Measurements from ENCODE around the gene THBD. TPM values are rescaled to one million over a fixed set of nuclear protein-coding genes. Genes with fewer than 3 reads are reported as not detected.

Gene THBD
- total RNA-seq, 1 donor from 2014 or later = 3.2 TPM

DNA sequence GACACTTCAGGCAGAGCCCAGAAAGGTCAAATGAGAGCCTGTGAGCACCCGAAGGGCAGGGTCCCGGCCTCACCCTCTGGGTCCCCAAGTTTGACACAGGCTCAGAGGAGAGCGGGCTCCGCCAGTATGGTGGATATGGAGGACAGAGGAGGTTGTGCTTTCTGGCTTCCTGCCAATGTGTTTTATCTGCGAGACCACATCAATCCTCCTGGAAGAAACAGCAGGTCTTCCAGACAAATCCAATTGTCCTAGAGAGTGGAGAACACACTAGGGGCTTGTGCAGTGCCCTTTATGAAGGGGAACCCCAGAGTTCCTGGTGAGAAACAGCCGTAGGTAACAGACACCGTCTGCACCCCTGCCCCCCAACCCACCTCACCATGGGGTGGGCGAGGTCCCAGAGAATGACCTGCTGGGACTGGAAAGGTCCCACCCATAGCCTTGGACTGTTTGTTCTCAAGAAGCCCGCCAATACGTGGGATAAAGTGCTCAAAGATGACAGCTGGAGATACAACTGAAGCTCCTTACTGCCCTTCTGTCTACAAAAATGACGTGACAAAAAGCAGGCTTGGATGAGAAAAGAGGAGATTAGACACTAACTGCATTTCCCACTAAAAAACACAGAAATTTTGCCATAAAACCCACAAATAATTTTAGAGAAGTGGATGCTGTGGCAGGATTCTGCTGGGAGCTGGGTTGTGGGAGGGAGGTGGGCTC lies 38.3 kb downstream of the THBD start:
- DNase-seq (ENCODE audit: low read depth in 2 of 2) = no peak

- DNase-seq (ENCODE audit: low read depth in 2 of 2) = no peak
These were observed 39.4 kb downstream of the THBD start for GRCh38 chr20:23010096-23010495.

- DNase-seq (ENCODE audit: low read depth in 2 of 2) = peak in 1 of 2 donors; percentile 46
These were observed 39.8 kb downstream of the THBD start for GRCh38 chr20:23009636-23010035.

- no peak for DNase-seq (ENCODE audit: low read depth in 2 of 2)
These were observed 40.8 kb downstream of the THBD start for GRCh38 chr20:23008667-23009066.

DNA sequence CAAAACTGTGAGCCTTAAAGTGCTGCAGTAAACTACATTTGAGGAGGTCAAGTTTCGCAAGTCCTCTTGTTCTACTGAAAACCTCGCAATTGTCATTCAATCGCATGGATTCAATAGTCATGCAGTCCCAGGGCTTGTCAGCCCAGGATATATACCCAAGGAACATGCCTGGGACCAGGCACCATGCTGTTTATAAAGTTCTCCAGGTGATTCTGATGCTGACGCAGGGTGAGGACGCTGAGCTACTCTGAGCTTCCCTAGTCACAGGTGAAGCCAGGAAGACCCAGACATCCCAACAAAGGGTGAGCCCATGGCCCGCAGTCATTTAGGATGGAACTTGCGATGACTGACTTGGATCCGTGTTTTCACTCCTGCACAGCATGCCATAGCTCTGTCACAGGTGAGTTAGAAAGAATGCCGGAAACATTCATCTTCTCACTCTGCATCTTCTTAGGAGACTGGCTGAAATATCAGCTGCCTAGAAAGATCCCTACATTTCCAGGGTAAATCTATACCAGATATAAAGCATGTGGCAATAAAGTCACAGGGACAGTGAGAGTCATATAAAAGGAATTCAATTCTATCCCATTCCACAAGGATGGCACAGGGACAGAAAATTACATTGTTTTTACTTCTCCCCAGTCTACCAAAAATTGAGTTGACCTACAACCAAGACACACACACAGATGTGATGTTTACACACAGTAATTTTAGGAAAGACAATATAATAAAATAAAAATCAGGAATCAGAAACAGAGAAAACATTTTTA lies 41.4 kb downstream of the THBD start:
- no peak for DNase-seq (ENCODE audit: low read depth in 2 of 2)

DNA sequence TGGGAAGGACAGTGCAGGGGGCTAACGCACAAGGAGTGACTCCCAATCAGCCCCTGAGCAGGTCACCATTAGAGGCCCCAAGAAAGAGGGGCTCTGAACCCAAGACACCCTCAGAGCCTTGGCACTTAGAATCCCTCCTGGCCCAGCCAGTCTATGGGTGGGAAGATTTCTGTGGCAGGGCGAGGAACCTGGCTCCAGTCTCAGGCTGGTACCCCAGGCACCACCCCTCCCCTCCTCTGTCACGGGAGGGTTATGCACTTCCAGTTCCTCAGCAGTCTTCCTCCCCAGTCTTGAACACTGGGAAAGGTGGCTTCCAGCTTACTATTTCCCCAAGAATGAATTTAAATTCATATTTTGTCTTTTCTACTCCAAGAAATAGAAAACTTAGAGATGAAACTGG lies 42.0 kb downstream of the THBD start:
- no peak for DNase-seq (ENCODE audit: low read depth in 2 of 2)

GRCh38 chr20:23005776-23006175 lies 43.7 kb downstream of the THBD start:
- DNase-seq (ENCODE audit: low read depth in 2 of 2) = no peak

DNA sequence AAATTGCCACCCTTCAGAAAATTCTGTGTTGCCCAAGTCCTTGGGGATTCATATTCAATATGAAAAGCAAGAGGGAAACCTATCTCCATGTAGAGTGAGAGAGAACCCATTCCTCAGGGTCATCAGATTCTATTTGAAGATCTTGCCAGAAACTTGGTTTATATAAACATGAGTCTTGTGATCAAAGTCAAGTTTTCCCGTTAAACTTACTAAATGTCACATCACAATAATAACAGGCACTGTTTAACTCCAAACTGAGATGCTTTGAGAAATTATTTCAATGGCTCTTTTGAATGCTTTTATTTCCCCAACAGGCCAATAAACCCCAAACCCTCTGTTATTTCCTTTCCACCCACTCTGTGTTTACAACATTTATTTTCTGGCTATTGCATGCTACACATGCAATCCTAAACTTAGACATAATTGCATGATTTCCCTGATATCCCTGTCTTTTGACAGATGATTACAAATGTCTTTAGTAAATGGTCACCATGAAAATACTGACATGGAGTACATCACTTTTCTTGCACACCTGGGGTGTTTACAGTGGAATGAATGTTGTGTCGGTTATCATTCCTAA lies 45.5 kb downstream of the THBD start:
- DNase-seq (ENCODE audit: low read depth in 2 of 2) = no peak

DNA sequence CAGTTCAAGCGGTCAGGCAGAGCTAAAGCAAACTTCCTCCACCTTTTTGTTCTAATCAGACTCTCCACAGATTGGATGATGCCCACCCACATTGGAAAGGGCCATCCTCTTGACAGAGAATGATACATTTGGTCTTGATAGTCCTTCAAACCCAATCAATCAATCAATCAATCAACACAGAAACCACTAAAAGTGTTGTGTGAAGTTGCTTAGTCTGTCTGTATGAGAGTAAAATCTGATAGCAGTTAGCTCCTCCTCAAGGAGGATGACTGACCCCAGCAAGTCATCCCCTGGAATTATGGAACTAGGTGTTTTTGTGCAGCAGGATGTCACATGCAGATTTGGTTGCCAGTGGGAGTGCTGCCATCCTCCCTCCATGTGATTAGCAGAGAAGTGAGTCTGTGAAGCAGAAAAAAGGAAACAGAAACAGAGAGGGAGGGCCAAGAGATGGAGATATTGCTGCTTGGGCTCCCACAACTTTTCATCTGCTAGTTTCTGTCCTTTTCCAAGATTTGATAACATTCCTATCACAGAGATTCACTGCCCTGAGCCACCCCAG lies 46.3 kb downstream of the THBD start:
- DNase-seq (ENCODE audit: low read depth in 2 of 2) = no peak

- no peak for DNase-seq (ENCODE audit: low read depth in 2 of 2)
These were observed 47.2 kb downstream of the THBD start for GRCh38 chr20:23002276-23002675.

DNA sequence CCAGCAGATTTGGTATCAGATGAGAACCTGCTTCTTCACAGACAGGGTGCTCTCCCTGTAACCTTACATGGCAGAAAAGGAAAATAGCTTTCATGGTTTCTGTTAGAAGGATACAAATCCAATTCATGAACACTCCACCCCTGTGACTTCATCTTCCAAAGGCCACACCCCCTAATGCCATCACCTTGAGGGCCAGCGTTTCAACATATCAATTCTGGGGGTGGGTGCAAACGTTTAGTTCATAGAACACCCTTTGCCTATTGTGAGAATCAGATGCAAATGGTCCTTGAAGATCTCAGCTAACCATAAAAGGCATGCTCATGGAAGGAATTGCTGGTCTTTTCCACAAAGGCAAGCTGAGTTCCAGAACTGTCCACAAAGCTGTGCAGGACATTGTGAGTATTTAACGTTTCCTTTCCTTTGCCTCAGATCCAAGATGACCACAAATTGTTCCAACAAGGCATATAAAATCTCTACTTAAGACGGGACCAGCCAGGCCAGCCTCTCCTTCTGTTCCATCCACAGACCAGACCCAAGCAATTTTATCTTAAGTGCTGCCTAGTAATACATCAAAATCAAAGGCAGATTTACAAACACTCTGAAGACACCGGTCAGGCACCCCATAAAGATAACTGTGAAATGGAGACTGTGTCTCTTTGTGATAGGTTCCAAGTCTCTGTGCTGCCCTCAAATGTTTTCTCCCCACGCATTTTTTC lies 49.1 kb downstream of the THBD start:
- DNase-seq (ENCODE audit: low read depth in 2 of 2) = no peak

DNA sequence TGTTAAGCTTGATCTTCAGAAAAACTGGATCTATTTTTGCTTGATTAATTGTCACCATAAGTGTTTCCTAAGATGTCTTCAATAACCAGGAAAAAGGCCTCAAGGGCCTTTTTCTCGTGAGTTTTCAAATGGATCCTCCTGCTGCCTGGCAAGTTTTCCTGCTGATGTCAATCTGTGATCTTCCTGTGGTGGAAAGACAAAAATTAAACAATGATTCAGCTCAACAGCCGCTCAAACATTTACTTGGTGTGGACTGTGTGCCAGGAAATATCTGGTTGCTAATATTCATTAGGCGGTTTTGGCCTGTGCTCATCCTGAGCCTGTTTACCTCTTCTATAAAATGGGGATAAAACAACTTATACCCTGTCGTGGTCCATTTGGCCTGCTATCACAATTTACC lies 49.7 kb downstream of the THBD start:
- DNase-seq (ENCODE audit: low read depth in 2 of 2) = peak; percentile 8 to 76

GRCh38 chr20:22998476-22998875 lies 51.0 kb downstream of the THBD start:
- DNase-seq (ENCODE audit: low read depth in 2 of 2) = no peak

GRCh38 chr20:22995923-22996322 lies 53.5 kb downstream of the THBD start:
- peak in 1 of 2 donors; percentile 12 for DNase-seq (ENCODE audit: low read depth in 2 of 2)

Other genes with a start within 250 kb of the THBD start
- not detected in 2 replicates for gene SSTR4, start 14.4 kb downstream of the THBD start, total RNA-seq
- 20.8 and 129 TPM in 2 replicates for gene CD93, start 36.7 kb upstream of the THBD start, total RNA-seq